ENCODE measurements around the gene FES. TPM values are rescaled to one million over a fixed set of nuclear protein-coding genes. Genes with fewer than 3 reads are reported as not detected.

The FES gene
- polyA plus RNA-seq, 3 donors, result 140 to 260 (median 157) TPM

DNA sequence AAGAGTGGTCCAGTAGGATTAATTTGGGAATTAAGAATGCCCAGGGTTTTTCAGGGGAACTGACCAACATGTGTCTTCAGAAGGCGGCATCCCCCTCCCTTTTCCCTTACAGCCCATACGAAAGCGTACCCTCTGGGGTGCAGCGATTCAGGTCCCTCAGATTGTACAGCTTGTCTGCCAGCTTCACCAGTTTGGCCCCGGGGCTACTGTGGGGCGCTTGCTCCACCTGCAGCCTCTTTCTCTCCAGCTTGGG is 47.2 kb downstream of the FES start:
- H4K20me1 ChIP-seq (ENCODE audit: insufficient read depth, low read length), result no peaks in the 10 kb centered on the region
- peak overlapping the region; percentile 77 for H3K9ac ChIP-seq (ENCODE audit: insufficient read depth, low read length, poor library complexity, severe bottlenecking)
- intact Hi-C loops (cut with micrococcal nuclease), result loop anchor here in 1 of 2 donors (2.0 to 5.0 kb wide), 2 partner anchors 15 to 34 kb away; no protein-coding TSS in a partner anchor
- Mint-ChIP-seq H3K9me3 (no peaks in the 10 kb centered on the region), H3K4me3 (peak overlapping the region; percentile 88 to 97), H3K27ac (peak overlapping the region; percentile 92 to 97 (median 97)), H3K4me1 (peaks cover 49% of the 10 kb centered on the region), H3K36me3 (peaks cover 6% of the 10 kb centered on the region in 2 donors), H3K27me3 (ENCODE audit: low read depth in 3 of 3) (peaks cover 0 to 2% (median 0%) of the 10 kb centered on the region in 3 donors)
- H3K27ac ChIP-seq (ENCODE audit: low read depth in 1 of 2, low read length in 2 of 2), result peak overlapping the region; percentile 81 to 96
- no peaks in the 10 kb centered on the region for H3K36me3 ChIP-seq (replicated peaks in 1 of 2; ENCODE audit: control insufficient read depth in 1 of 2, insufficient read depth in 2 of 2, low read length in 2 of 2)
- peaks cover 33% of the 10 kb centered on the region for H3K79me2 ChIP-seq (ENCODE audit: insufficient read depth, low read length)
- 12% methylated on average over 6 of the region's 6 CpGs for WGBS (ENCODE audit: insufficient coverage)
- H2AFZ ChIP-seq (ENCODE audit: insufficient read depth, low read depth, low read length, poor library complexity, severe bottlenecking), result peak overlapping the region; percentile 88
- no peaks in the 10 kb centered on the region for H3K9me3 ChIP-seq (replicated peaks in 1 of 2; ENCODE audit: control insufficient read depth in 1 of 2, insufficient read depth in 1 of 2, low read length in 2 of 2)
- H3K4me1 ChIP-seq (ENCODE audit: control insufficient read depth in 1 of 2, insufficient read depth in 2 of 2, low read length in 2 of 2), result peaks cover 63 to 82% of the 10 kb centered on the region in 2 donors
- H3K4me3 ChIP-seq (replicated peaks in 1 of 3; ENCODE audit: low read depth in 2 of 3, low read length in 3 of 3), result peak overlapping the region; percentile 51 to 81 (median 63)
- H3K27me3 ChIP-seq (ENCODE audit: control insufficient read depth in 2 of 2, insufficient read depth in 2 of 2, low read length in 2 of 2), result no peaks in the 10 kb centered on the region
- DNase-seq, result no peak
- TF ChIP-seq, protein P1, sequence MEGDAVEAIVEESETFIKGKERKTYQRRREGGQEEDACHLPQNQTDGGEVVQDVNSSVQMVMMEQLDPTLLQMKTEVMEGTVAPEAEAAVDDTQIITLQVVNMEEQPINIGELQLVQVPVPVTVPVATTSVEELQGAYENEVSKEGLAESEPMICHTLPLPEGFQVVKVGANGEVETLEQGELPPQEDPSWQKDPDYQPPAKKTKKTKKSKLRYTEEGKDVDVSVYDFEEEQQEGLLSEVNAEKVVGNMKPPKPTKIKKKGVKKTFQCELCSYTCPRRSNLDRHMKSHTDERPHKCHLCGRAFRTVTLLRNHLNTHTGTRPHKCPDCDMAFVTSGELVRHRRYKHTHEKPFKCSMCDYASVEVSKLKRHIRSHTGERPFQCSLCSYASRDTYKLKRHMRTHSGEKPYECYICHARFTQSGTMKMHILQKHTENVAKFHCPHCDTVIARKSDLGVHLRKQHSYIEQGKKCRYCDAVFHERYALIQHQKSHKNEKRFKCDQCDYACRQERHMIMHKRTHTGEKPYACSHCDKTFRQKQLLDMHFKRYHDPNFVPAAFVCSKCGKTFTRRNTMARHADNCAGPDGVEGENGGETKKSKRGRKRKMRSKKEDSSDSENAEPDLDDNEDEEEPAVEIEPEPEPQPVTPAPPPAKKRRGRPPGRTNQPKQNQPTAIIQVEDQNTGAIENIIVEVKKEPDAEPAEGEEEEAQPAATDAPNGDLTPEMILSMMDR (IDR thresholded peaks at IDR 0.05), result no peak
- peak overlapping the region; percentile 98 for H3K4me2 ChIP-seq (replicated peaks; ENCODE audit: extremely low read depth, low read length, poor library complexity, severe bottlenecking)

DNA sequence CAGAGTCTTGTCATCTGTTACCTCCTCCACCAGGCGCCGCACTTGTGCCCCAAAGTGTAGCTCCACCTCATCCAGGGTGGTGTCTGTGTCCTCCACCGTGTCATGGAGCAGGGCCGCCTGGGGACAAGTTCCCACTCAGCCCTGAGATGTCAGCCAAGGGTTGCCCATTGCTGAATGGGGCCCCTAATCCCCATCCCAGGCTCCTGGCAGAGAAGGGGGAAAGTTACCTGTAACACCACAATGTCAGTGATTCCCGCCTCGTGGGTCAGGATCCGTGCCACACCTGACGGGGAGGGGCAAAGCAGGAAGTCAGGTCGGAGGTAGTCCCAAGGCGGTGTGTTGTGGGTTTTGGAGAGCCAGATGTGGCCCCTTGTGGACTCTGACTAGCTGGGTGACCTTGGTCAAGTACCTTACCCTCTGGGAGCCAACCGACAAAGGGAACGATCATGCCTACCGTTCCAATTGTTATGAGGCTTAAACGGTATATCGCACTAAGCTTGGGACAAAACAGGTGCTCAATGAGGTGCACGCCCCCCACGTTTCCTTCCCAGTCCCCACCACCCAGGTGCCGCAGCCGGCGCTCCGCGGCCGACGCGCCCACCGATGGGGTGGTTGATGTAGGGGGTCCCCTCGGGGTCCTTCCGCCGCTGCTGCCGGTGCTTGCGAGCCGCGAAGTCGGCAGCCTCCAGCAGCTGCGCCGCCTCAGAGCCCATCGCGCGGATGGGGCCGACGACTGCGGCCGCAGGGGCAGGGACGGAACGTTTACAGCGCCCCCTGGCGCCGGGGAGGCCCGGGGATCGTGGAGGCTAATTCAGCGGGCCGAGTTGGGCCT is 47.7 kb downstream of the FES start, which contains the start of gene HDDC3:
TSS of gene HDDC3 (minus strand) at position 722 of the 832 bp plus-strand sequence. CDS start at position 713, 9 bp downstream.
- WGBS (ENCODE audit: insufficient coverage), result under 1% methylated on average over 37 of the region's 52 CpGs
- Histone ChIP-seq H3K9me3 (replicated peaks in 1 of 2; ENCODE audit: control insufficient read depth in 1 of 2, insufficient read depth in 1 of 2, low read length in 2 of 2) (no peaks in the 10 kb centered on the region), H3K27ac (ENCODE audit: low read depth in 1 of 2, low read length in 2 of 2) (peak within 1 kb of the TSS; percentile 81 to 96), H4K20me1 (ENCODE audit: insufficient read depth, low read length) (no peaks in the 10 kb centered on the region), H3K4me3 (replicated peaks in 1 of 3; ENCODE audit: low read depth in 2 of 3, low read length in 3 of 3) (peak within 1 kb of the TSS; percentile 51 to 81 (median 63)), H2AFZ (ENCODE audit: insufficient read depth, low read depth, low read length, poor library complexity, severe bottlenecking) (peak within 1 kb of the TSS; percentile 88), H3K36me3 (replicated peaks in 1 of 2; ENCODE audit: control insufficient read depth in 1 of 2, insufficient read depth in 2 of 2, low read length in 2 of 2) (no peaks in the 10 kb centered on the region), H3K9ac (ENCODE audit: insufficient read depth, low read length, poor library complexity, severe bottlenecking) (peak within 1 kb of the TSS; percentile 77), H3K79me2 (ENCODE audit: insufficient read depth, low read length) (peaks cover 35% of the 10 kb centered on the region), H3K27me3 (ENCODE audit: control insufficient read depth in 2 of 2, insufficient read depth in 2 of 2, low read length in 2 of 2) (no peaks in the 10 kb centered on the region), H3K4me1 (ENCODE audit: control insufficient read depth in 1 of 2, insufficient read depth in 2 of 2, low read length in 2 of 2) (peaks cover 63 to 87% of the 10 kb centered on the region in 2 donors), H3K4me2 (replicated peaks; ENCODE audit: extremely low read depth, low read length, poor library complexity, severe bottlenecking) (peak within 1 kb of the TSS; percentile 98)
- H3K4me3 Mint-ChIP-seq, result peak within 1 kb of the TSS; percentile 88 to 97
- H3K27ac Mint-ChIP-seq, result peak within 1 kb of the TSS; percentile 92 to 97 (median 97)
- no peaks in the 10 kb centered on the region for H3K9me3 Mint-ChIP-seq
- peaks cover 53% of the 10 kb centered on the region for H3K4me1 Mint-ChIP-seq
- intact Hi-C loops (cut with micrococcal nuclease), result loop anchor here in 1 of 2 donors (2.0 to 5.0 kb wide), 2 partner anchors 15 to 35 kb away; no protein-coding TSS in a partner anchor
- H3K36me3 Mint-ChIP-seq, result peaks cover 10% of the 10 kb centered on the region in 2 donors
- TF ChIP-seq, protein P1 (IDR thresholded peaks at IDR 0.05), result peak; percentile 89
- peak; percentile 81 to 84 (median 82) for DNase-seq
- H3K27me3 Mint-ChIP-seq (ENCODE audit: low read depth in 3 of 3), result peaks cover 0 to 2% (median 0%) of the 10 kb centered on the region in 3 donors
